ENCODE measurements around the gene ADAT2.

Gene ADAT2

GRCh38 chr6:143441010-143441409, 9.5 kb downstream of the ADAT2 start:
- DNase-seq: no peak

- DNase-seq: no peak
These were observed 17.9 kb downstream of the ADAT2 start for GRCh38 chr6:143432588-143432987.

- no peak for DNase-seq
These were observed 19.3 kb downstream of the ADAT2 start for GRCh38 chr6:143431226-143431625.

GRCh38 chr6:143429970-143430369, 20.5 kb downstream of the ADAT2 start:
- no peak for DNase-seq

GRCh38 chr6:143427109-143427817, 23.2 kb downstream of the ADAT2 start:
- DNase-seq: peak; percentile 90

GRCh38 chr6:143426026-143426425, 24.5 kb downstream of the ADAT2 start:
- DNase-seq: peak; percentile 44

- DNase-seq: no peak
These were observed 31.0 kb downstream of the ADAT2 start for GRCh38 chr6:143419526-143419925.

GRCh38 chr6:143414769-143415168, 35.7 kb downstream of the ADAT2 start:
- DNase-seq: no peak

GRCh38 chr6:143410859-143411270, 39.6 kb downstream of the ADAT2 start:
- peak; percentile 53 for DNase-seq

GRCh38 chr6:143408787-143409162, 41.7 kb downstream of the ADAT2 start:
- no peak for DNase-seq

GRCh38 chr6:143408151-143408786, 42.2 kb downstream of the ADAT2 start:
- DNase-seq: no peak

GRCh38 chr6:143406673-143407072, 43.8 kb downstream of the ADAT2 start:
- no peak for DNase-seq

GRCh38 chr6:143405373-143406154, 44.9 kb downstream of the ADAT2 start:
- peak; percentile 52 for DNase-seq

GRCh38 chr6:143402721-143403336, 47.7 kb downstream of the ADAT2 start:
- DNase-seq: no peak

GRCh38 chr6:143401636-143402370, 48.7 kb downstream of the ADAT2 start:
- no peak for DNase-seq

- DNase-seq: no peak
These were observed 49.4 kb downstream of the ADAT2 start for GRCh38 chr6:143401068-143401446.

GRCh38 chr6:143400258-143401067, 50.0 kb downstream of the ADAT2 start:
- no peak for DNase-seq

GRCh38 chr6:143399775-143400174, 50.7 kb downstream of the ADAT2 start:
- DNase-seq: no peak

GRCh38 chr6:143399176-143399575, 51.3 kb downstream of the ADAT2 start:
- no peak for DNase-seq

- DNase-seq: peak; percentile 27
These were observed 53.0 kb downstream of the ADAT2 start for GRCh38 chr6:143397227-143398222.
